HEK293 (cell line): Measurements from ENCODE around the gene DYRK4.

Experiments
- GLIS2 ChIP-seq: fragments of 450-650 bp; formaldehyde crosslinking; IDR thresholded peaks from 2 replicates; pipeline ENCODE4 v1.5.1; 2016; ENCODE audit warnings: missing biosample characterization, missing genetic modification characterization
- PRDM2 ChIP-seq: fragments of 450-650 bp; formaldehyde crosslinking; IDR thresholded peaks from 2 replicates; pipeline ENCODE4 v1.5.1; 2016; ENCODE audit warnings: missing biosample characterization, missing genetic modification characterization, borderline replicate concordance
- SCRT2 ChIP-seq: fragments of 450-650 bp; formaldehyde crosslinking; IDR thresholded peaks from 2 replicates; pipeline ENCODE4 v1.5.1; 2016; ENCODE audit warnings: missing biosample characterization, missing genetic modification characterization
- TCF7L2 ChIP-seq: IDR thresholded peaks from 2 replicates; pipeline ENCODE4 v1.6.1; 2011; ENCODE audit warnings: low read depth, mild to moderate bottlenecking, inconsistent platforms, low read length, moderate library complexity, borderline replicate concordance
- TRIM28 ChIP-seq: IDR thresholded peaks from 2 replicates; pipeline ENCODE4 v1.6.1; 2011; ENCODE audit warnings: low read length, control low read depth, borderline replicate concordance
- ZBTB26 ChIP-seq: fragments of 450-650 bp; formaldehyde crosslinking; optimal IDR thresholded peaks from 2 replicates; pipeline ENCODE3; 2016; ENCODE audit warnings: missing biosample characterization, mild to moderate bottlenecking, missing genetic modification characterization
- ZEB2 ChIP-seq: fragments of 450-650 bp; formaldehyde crosslinking; IDR thresholded peaks from 2 replicates; pipeline ENCODE4 v1.5.1; 2016; ENCODE audit warnings: missing biosample characterization, missing genetic modification characterization
- ZFHX2 ChIP-seq: fragments of 450-650 bp; formaldehyde crosslinking; conservative IDR thresholded peaks from 2 replicates; pipeline ENCODE4 v1.5.1; 2016; ENCODE audit warnings: missing biosample characterization, missing genetic modification characterization
- ZNF10 ChIP-seq: fragments of 450-650 bp; formaldehyde crosslinking; IDR thresholded peaks from 2 replicates; pipeline ENCODE4 v1.5.1; 2017; ENCODE audit warnings: missing biosample characterization, missing genetic modification characterization
- ZNF112 ChIP-seq: fragments of 450-650 bp; formaldehyde crosslinking; IDR thresholded peaks from 2 replicates; pipeline ENCODE4 v1.5.0; 2017; ENCODE audit warnings: missing biosample characterization, missing genetic modification characterization
- ZNF221 ChIP-seq: fragments of 450-650 bp; formaldehyde crosslinking; IDR thresholded peaks from 2 replicates; pipeline ENCODE4 v1.5.1; 2017; ENCODE audit warnings: missing biosample characterization, missing genetic modification characterization, borderline replicate concordance
- ZNF280D ChIP-seq: fragments of 450-650 bp; formaldehyde crosslinking; IDR thresholded peaks from 2 replicates; pipeline ENCODE4 v1.5.1; 2016; ENCODE audit warnings: missing biosample characterization, missing genetic modification characterization
- ZNF335 ChIP-seq: fragments of 450-650 bp; formaldehyde crosslinking; conservative IDR thresholded peaks from 2 replicates; pipeline ENCODE4 v1.5.1; 2016; ENCODE audit warnings: missing biosample characterization, missing genetic modification characterization
- ZNF354C ChIP-seq: fragments of 450-650 bp; formaldehyde crosslinking; IDR thresholded peaks from 2 replicates; pipeline ENCODE4 v1.5.1; 2016; ENCODE audit warnings: missing biosample characterization, missing genetic modification characterization, low read depth, borderline replicate concordance
- ZNF362 ChIP-seq: fragments of 450-650 bp; formaldehyde crosslinking; IDR thresholded peaks from 2 replicates; pipeline ENCODE4 v1.5.1; 2016; ENCODE audit warnings: missing biosample characterization, missing genetic modification characterization
- ZNF416 ChIP-seq: fragments of 450-650 bp; formaldehyde crosslinking; IDR thresholded peaks from 2 replicates; pipeline ENCODE4 v1.5.1; 2016; ENCODE audit warnings: missing biosample characterization, missing genetic modification characterization
- ZNF426 ChIP-seq: fragments of 450-650 bp; formaldehyde crosslinking; IDR thresholded peaks from 2 replicates; pipeline ENCODE4 v1.5.1; 2017; ENCODE audit warnings: missing biosample characterization, missing genetic modification characterization, mild to moderate bottlenecking, inconsistent platforms, moderate library complexity
- ZNF433 ChIP-seq: fragments of 450-650 bp; formaldehyde crosslinking; IDR thresholded peaks from 2 replicates; pipeline ENCODE4 v1.5.1; 2016; ENCODE audit warnings: missing biosample characterization, missing genetic modification characterization, low read depth
- ZNF449 ChIP-seq: fragments of 450-650 bp; formaldehyde crosslinking; IDR thresholded peaks from 2 replicates; pipeline ENCODE4 v1.5.1; 2017; ENCODE audit warnings: missing biosample characterization, mild to moderate bottlenecking, missing genetic modification characterization, moderate library complexity
- ZNF548 ChIP-seq: fragments of 450-650 bp; formaldehyde crosslinking; IDR thresholded peaks from 2 replicates; pipeline ENCODE4 v1.5.1; 2016; ENCODE audit warnings: missing biosample characterization, missing genetic modification characterization
- ZNF571 ChIP-seq: fragments of 450-650 bp; formaldehyde crosslinking; IDR thresholded peaks from 2 replicates; pipeline ENCODE4 v1.5.0; 2017; ENCODE audit warnings: missing biosample characterization, missing genetic modification characterization
- ZNF664 ChIP-seq: fragments of 450-650 bp; formaldehyde crosslinking; IDR thresholded peaks from 2 replicates; pipeline ENCODE4 v1.5.1; 2016; ENCODE audit warnings: missing biosample characterization, missing genetic modification characterization
- ZNF670 ChIP-seq: fragments of 450-650 bp; formaldehyde crosslinking; IDR thresholded peaks from 2 replicates; pipeline ENCODE4 v1.5.1; 2016; ENCODE audit warnings: missing biosample characterization, missing genetic modification characterization, low read depth
- ZSCAN30 ChIP-seq: fragments of 450-650 bp; IDR thresholded peaks from 2 replicates; pipeline ENCODE4 v1.5.1; 2018; ENCODE audit warnings: missing biosample characterization, mild to moderate bottlenecking, missing genetic modification characterization, moderate library complexity
- ZXDB ChIP-seq: fragments of 450-650 bp; formaldehyde crosslinking; IDR thresholded peaks from 2 replicates; pipeline ENCODE4 v1.5.1; 2016; ENCODE audit warnings: missing biosample characterization, missing genetic modification characterization

Gene DYRK4

GRCh38 chr12:4538207-4539160 is 23.5 kb upstream of the DYRK4 start, which contains the start of gene RAD51AP1 (continued):
- TF ChIP-seq PRDM2 (tag by site-specific recombination) (no peak), ZNF426 (tag by site-specific recombination) (no peak), ZEB2 (tag by site-specific recombination) (peak; percentile 73), ZNF354C (tag by site-specific recombination) (no peak), GLIS2 (no peak), ZNF548 (no peak), ZNF112 (tag by site-specific recombination) (no peak), SCRT2 (0 out of 2 replicates have a peak, but pooled peaks have one; percentile 23), ZNF416 (no peak), ZNF10 (tag by site-specific recombination) (peak; percentile 60), ZNF670 (tag by site-specific recombination) (no peak), ZNF664 (tag by site-specific recombination) (0 out of 2 replicates have a peak, but pooled peaks have one; percentile 20), ZSCAN30 (tag by site-specific recombination) (peak; percentile 67), ZNF221 (tag by site-specific recombination) (no peak), ZNF433 (tag by site-specific recombination) (no peak), ZNF571 (no peak), ZNF362 (tag by site-specific recombination) (peak; percentile 68), ZNF449 (tag by site-specific recombination) (peak; percentile 52; the same call in 1 of the 2 replicates), ZFHX2 (0 out of 2 replicates have a peak, but pooled peaks have one; percentile 12), ZBTB26 (peak; percentile 32), TRIM28 (peak; percentile 91), ZNF280D (tag by site-specific recombination) (no peak), ZNF335 (tag by site-specific recombination) (peak; percentile 57; the same call in 1 of the 2 replicates), TCF7L2 (no peak), ZXDB (tag by site-specific recombination) (peak; percentile 97)
